Activated CD4-positive, alpha-beta T cell treated with anti-CD3 and anti-CD28 coated beads, Interleukin-2, amount 50 U/mL, for 4 hours (primary cell): ENCODE measurements around the gene CNMD.
"Not testable (repeated sequence)": the region's sequence is repeated elsewhere in the genome, so short reads cannot be mapped to it uniquely, and the experiment has no call there.

Experiments used
- DNase-seq, 2 experiments: peaks; one replicate each; pipeline ENCODE4 v3.0.0-alpha.2; 2020

CNMD gene

GRCh38 chr13:52743988-52744387 lies 4.4 kb upstream of the CNMD start:
- DNase-seq: no peak

- no peak for DNase-seq
Observed at GRCh38 chr13:52743569-52743968, 3.9 kb upstream of the CNMD start.

GRCh38 chr13:52738719-52739467 lies 727 bp downstream of the CNMD start:
- no peak for DNase-seq

- DNase-seq: no peak
Observed at GRCh38 chr13:52737965-52738364, 1.7 kb downstream of the CNMD start.

GRCh38 chr13:52737451-52737850 lies 2.2 kb downstream of the CNMD start:
- no peak for DNase-seq

- no peak for DNase-seq
Observed at GRCh38 chr13:52736891-52737290, 2.7 kb downstream of the CNMD start.

- DNase-seq: no peak
Observed at GRCh38 chr13:52734075-52734623, 5.5 kb downstream of the CNMD start.

GRCh38 chr13:52726258-52726657 lies 13.4 kb downstream of the CNMD start:
- DNase-seq: no peak

- DNase-seq: no peak
Observed at GRCh38 chr13:52725302-52725701, 14.3 kb downstream of the CNMD start.

GRCh38 chr13:52723181-52723580 lies 16.4 kb downstream of the CNMD start:
- DNase-seq: no peak

- not testable (repeated sequence) for DNase-seq
Observed at GRCh38 chr13:52721356-52721755, 18.3 kb downstream of the CNMD start.

GRCh38 chr13:52720904-52721303 lies 18.7 kb downstream of the CNMD start:
- DNase-seq: not testable (repeated sequence)

GRCh38 chr13:52713894-52714293 lies 25.7 kb downstream of the CNMD start:
- no peak for DNase-seq

GRCh38 chr13:52712385-52712784 lies 27.2 kb downstream of the CNMD start:
- DNase-seq: no peak

- DNase-seq: no peak
Observed at GRCh38 chr13:52711286-52711685, 28.3 kb downstream of the CNMD start.

- DNase-seq: not testable (repeated sequence)
Observed at GRCh38 chr13:52708266-52708665, 31.4 kb downstream of the CNMD start.

GRCh38 chr13:52707375-52707774 lies 32.2 kb downstream of the CNMD start:
- no peak for DNase-seq

- no peak for DNase-seq
Observed at GRCh38 chr13:52706081-52706480, 33.5 kb downstream of the CNMD start.

- no peak for DNase-seq
Observed at GRCh38 chr13:52703482-52703881, 36.1 kb downstream of the CNMD start.

- no peak for DNase-seq
Observed at GRCh38 chr13:52701728-52702465, 37.7 kb downstream of the CNMD start.

- DNase-seq: no peak
Observed at GRCh38 chr13:52696566-52696965, 43.1 kb downstream of the CNMD start.

- DNase-seq: no peak
Observed at GRCh38 chr13:52695856-52696255, 43.8 kb downstream of the CNMD start.

- DNase-seq: no peak
Observed at GRCh38 chr13:52686376-52686775, 53.2 kb downstream of the CNMD start.

GRCh38 chr13:52685806-52686205 lies 53.8 kb downstream of the CNMD start:
- not testable (repeated sequence) for DNase-seq
